MM.1S (cell line): ENCODE measurements around the gene CFAP91.

Experiments
- DNase-seq: peaks from one replicate; pipeline ENCODE4 v3.0.0-alpha.2; 2015
- H2AFZ ChIP-seq: fragments of 300-600 bp; sonication (generic); 2 replicates; pipeline ENCODE4 v1.6.0; 2016; ENCODE audit warnings: antibody characterized with exemption, low read length
- H3F3A ChIP-seq: fragments of 300-600 bp; sonication (generic); 2 replicates; pipeline ENCODE4 v1.6.1; 2016; ENCODE audit warnings: mild to moderate bottlenecking, antibody characterized with exemption, low read length, moderate library complexity, mixed read lengths; ENCODE audit not compliant: insufficient read depth
- H3K27ac ChIP-seq: fragments of 300-600 bp; sonication (generic); 2 replicates; pipeline ENCODE4 v1.5.1; 2016; ENCODE audit warnings: mild to moderate bottlenecking, low read length
- H3K27me3 ChIP-seq: fragments of 300-600 bp; sonication (generic); replicated peaks from 2 replicates; pipeline ENCODE4 v1.6.0; 2016; ENCODE audit warnings: low read length; ENCODE audit not compliant: insufficient read depth
- H3K36me3 ChIP-seq: fragments of 300-600 bp; sonication (generic); replicated peaks from 2 replicates; pipeline ENCODE4 v1.6.1; 2016; ENCODE audit warnings: mild to moderate bottlenecking, low read length, mixed read lengths; ENCODE audit not compliant: insufficient read depth
- H3K4me1 ChIP-seq: fragments of 300-600 bp; sonication (generic); 2 replicates; pipeline ENCODE4 v1.6.1; 2016; ENCODE audit warnings: low read length, mixed read lengths
- H3K4me2 ChIP-seq: fragments of 300-600 bp; sonication (generic); 2 replicates; pipeline ENCODE4 v1.6.0; 2016; ENCODE audit warnings: low read depth, low read length
- H3K4me3 ChIP-seq: fragments of 300-600 bp; sonication (generic); 2 replicates; pipeline ENCODE4 v1.5.1; 2016; ENCODE audit warnings: low read length, mixed read lengths
- H3K79me2 ChIP-seq: fragments of 300-600 bp; sonication (generic); 2 replicates; pipeline ENCODE4 v1.6.1; 2016; ENCODE audit warnings: mixed run types, low read length, mixed read lengths
- H3K9ac ChIP-seq: fragments of 300-600 bp; sonication (generic); 2 replicates; pipeline ENCODE4 v1.6.1; 2016; ENCODE audit warnings: low read length, mixed read lengths
- H3K9me2 ChIP-seq: fragments of 300-600 bp; sonication (generic); replicated peaks from 2 replicates; pipeline ENCODE4 v1.6.1; 2016; ENCODE audit warnings: mild to moderate bottlenecking, low read length, mixed read lengths; ENCODE audit not compliant: insufficient read depth
- H3K9me3 ChIP-seq: fragments of 300-600 bp; sonication (generic); replicated peaks from 2 replicates; pipeline ENCODE4 v1.6.1; 2016; ENCODE audit warnings: mild to moderate bottlenecking, low read length, mixed read lengths; ENCODE audit not compliant: insufficient read depth
- H4K20me1 ChIP-seq: fragments of 300-600 bp; sonication (generic); 2 replicates; pipeline ENCODE4 v1.6.1; 2016; ENCODE audit warnings: mild to moderate bottlenecking, low read length, moderate library complexity, mixed read lengths; ENCODE audit not compliant: insufficient read depth
- EZH2 ChIP-seq: fragments of 300-600 bp; sonication (generic); optimal IDR thresholded peaks from 2 replicates; pipeline ENCODE3; 2017; ENCODE audit warnings: low read depth, mild to moderate bottlenecking, antibody characterized with exemption, low read length, mixed read lengths
- EZH2phosphoT487 ChIP-seq: fragments of 300-600 bp; sonication (generic); IDR thresholded peaks from 2 replicates; pipeline ENCODE4 v1.6.1; 2018; ENCODE audit warnings: antibody characterized with exemption, low read length
- TF ChIP-seq, protein P1 (sequence below): fragments of 300-600 bp; sonication (generic); IDR thresholded peaks from 2 replicates; pipeline ENCODE4 v1.5.1; 2016; ENCODE audit warnings: antibody characterized with exemption, low read length, mixed read lengths

The CFAP91 gene

DNA sequence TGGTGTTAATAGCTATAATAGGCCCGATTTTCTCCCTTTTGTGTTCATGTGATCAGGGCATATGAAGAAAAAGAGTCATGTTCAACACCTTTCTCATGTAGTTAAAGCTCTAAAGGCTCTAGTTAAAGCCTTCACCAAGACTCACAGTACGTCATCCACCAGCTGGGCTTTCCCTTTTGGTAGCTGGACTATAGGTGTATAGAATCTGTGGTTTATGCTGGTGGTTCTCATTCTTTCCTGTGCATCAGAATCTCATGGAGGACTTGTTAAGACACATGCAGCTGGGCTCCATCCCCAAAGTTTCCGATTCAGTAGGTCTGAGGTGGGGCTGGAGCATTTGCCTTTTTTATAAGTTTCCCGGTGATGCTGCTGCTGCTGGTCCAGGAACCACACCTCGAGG lies 31.0 kb downstream of the CFAP91 start:
- Histone ChIP-seq H3K79me2 (no peaks in the 10 kb centered on the region), H4K20me1 (no peaks in the 10 kb centered on the region), H3K27me3 (no peaks in the 10 kb centered on the region), H3K4me2 (no peak overlapping the region), H3K9me2 (no peaks in the 10 kb centered on the region), H3K4me3 (no peak overlapping the region), H3K4me1 (no peaks in the 10 kb centered on the region), H3K9me3 (no peaks in the 10 kb centered on the region), H3K9ac (no peak overlapping the region), H2AFZ (no peak overlapping the region), H3F3A (no peaks in the 10 kb centered on the region), H3K36me3 (no peaks in the 10 kb centered on the region), H3K27ac (no peak overlapping the region)
- DNase-seq: no peak
- TF ChIP-seq EZH2phosphoT487 (no peak), EZH2 (no peak)
- TF ChIP-seq, protein P1, sequence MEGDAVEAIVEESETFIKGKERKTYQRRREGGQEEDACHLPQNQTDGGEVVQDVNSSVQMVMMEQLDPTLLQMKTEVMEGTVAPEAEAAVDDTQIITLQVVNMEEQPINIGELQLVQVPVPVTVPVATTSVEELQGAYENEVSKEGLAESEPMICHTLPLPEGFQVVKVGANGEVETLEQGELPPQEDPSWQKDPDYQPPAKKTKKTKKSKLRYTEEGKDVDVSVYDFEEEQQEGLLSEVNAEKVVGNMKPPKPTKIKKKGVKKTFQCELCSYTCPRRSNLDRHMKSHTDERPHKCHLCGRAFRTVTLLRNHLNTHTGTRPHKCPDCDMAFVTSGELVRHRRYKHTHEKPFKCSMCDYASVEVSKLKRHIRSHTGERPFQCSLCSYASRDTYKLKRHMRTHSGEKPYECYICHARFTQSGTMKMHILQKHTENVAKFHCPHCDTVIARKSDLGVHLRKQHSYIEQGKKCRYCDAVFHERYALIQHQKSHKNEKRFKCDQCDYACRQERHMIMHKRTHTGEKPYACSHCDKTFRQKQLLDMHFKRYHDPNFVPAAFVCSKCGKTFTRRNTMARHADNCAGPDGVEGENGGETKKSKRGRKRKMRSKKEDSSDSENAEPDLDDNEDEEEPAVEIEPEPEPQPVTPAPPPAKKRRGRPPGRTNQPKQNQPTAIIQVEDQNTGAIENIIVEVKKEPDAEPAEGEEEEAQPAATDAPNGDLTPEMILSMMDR: no peak

- Histone ChIP-seq H3K9ac (no peak overlapping the region), H3K9me2 (no peaks in the 10 kb centered on the region), H3F3A (no peaks in the 10 kb centered on the region), H3K36me3 (no peaks in the 10 kb centered on the region), H3K27me3 (no peaks in the 10 kb centered on the region), H3K4me1 (no peaks in the 10 kb centered on the region), H3K9me3 (no peaks in the 10 kb centered on the region), H2AFZ (no peak overlapping the region), H3K27ac (no peak overlapping the region), H3K4me3 (no peak overlapping the region), H3K79me2 (no peaks in the 10 kb centered on the region), H3K4me2 (no peak overlapping the region), H4K20me1 (no peaks in the 10 kb centered on the region)
- no peak for DNase-seq
- TF ChIP-seq, protein P1: no peak
- no peak for TF ChIP-seq EZH2
- no peak for TF ChIP-seq EZH2phosphoT487
These were observed 35.9 kb downstream of the CFAP91 start for GRCh38 chr3:119738741-119739140.

- DNase-seq: no peak
- Histone ChIP-seq H3K9me2 (no peaks in the 10 kb centered on the region), H3K79me2 (no peaks in the 10 kb centered on the region), H3K36me3 (no peaks in the 10 kb centered on the region), H3K4me2 (no peak overlapping the region), H3F3A (peaks cover 12% of the 10 kb centered on the region), H3K4me3 (no peak overlapping the region), H3K9me3 (no peaks in the 10 kb centered on the region), H3K4me1 (peaks cover 16% of the 10 kb centered on the region), H2AFZ (no peak overlapping the region), H3K9ac (no peak overlapping the region), H3K27ac (no peak overlapping the region), H3K27me3 (0 out of 2 replicates have a peak, but pooled peaks cover 5% of the 10 kb centered on the region), H4K20me1 (no peaks in the 10 kb centered on the region)
- TF ChIP-seq EZH2phosphoT487: no peak
- TF ChIP-seq, protein P1: no peak
- no peak for TF ChIP-seq EZH2
These were observed 39.1 kb downstream of the CFAP91 start for GRCh38 chr3:119741657-119742590.
